ENCODE data around the gene ZNF611.
"Not testable (repeated sequence)": the region's sequence is repeated elsewhere in the genome, so short reads cannot be mapped to it uniquely, and the experiment has no call there.

Gene ZNF611

DNA sequence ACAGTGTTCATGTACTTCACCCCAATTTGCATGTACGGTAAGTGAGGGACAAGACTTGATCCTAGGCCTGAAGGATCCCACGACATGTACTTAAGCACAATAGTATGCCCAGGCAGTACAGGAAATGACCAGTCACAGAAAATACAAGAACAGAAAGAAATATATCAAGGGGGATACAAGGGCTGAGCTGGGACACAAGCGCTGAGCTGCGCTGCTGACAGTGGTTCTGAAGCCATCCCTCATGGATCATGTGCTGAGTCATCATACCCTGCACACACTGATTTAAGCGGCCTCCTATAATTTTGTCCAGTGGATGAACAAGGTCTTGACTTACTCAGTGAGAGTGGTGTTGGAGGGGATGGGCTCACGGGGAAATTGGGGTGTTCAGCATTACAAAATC lies 59.6 kb downstream of the ZNF611 start:
- DNase-seq: not testable (repeated sequence)

DNA sequence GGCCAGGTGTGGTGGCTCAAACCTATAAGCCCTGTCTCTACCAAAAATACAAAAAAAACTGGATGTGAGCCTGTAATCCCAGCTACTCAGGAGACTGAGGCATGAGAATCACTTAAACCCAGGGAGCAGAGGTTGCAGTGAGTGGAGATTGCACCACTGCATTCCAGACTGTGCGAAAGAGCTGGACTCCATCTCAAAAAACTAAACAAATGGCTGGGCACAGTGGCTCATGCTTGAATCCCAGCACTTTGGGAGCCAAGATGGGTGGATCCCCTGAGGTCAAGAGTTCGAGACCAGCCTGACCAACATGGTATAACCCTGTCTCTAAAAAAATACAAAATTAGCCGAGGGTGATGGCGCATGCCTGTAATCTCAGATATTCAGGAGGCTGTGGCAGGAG lies 61.8 kb downstream of the ZNF611 start:
- DNase-seq: no peak

DNA sequence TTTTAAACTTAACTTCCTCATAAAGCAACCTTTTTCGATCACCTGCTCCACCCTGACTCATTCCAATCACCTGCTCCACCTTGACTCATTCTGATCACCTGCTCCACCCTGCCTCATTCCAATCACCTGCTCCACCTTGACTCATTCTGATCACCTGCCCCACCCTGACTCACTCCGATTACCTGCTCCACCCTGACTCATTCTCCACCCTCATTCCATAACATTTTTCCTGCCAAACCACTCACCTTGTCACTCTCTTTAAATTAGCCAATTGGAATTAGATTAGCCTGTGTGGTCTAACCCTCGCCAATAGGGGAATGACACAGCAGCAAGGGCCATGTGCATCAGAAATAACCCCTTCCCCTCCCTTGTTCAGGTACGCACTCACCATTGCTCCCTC lies 64.8 kb downstream of the ZNF611 start:
- DNase-seq: no peak

DNA sequence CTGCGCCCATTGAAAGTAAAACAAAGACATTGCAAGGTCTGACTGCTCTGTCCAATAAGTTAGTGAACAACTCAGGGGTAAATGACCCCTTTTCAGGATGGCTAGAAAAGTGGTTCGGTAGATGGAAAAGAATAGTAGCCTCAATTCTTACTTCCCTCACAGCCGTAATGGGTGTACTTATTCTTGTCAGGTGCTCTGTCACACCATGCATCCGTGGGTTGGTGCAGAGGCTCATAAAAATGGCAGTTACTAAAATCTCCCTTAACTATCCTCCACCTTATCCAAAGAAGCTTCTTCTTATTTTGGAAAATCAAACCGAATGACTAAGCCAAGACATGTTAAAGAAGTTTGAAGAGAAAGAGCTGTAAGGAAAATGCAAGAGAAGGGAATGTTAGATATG lies 65.3 kb downstream of the ZNF611 start:
- DNase-seq: no peak

DNA sequence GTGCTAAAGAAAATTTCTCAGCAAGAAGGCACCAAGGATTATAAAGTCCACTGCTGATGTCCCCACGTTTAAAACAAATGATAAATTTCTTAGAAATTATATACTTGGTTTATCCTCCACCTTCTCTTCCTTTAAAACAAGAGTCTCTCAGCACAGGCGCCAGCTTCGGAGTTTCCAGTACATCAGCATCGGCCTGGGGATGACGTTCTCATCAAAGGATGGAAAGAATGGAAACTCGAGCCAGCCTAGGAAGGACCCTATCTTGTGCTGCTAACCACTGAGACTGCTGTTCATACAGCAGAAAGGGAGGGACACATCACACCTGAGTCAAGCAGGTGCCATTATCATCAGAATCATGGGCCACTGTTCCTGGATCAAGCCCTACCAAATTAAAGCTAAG lies 66.9 kb downstream of the ZNF611 start:
- no peak for DNase-seq

DNA sequence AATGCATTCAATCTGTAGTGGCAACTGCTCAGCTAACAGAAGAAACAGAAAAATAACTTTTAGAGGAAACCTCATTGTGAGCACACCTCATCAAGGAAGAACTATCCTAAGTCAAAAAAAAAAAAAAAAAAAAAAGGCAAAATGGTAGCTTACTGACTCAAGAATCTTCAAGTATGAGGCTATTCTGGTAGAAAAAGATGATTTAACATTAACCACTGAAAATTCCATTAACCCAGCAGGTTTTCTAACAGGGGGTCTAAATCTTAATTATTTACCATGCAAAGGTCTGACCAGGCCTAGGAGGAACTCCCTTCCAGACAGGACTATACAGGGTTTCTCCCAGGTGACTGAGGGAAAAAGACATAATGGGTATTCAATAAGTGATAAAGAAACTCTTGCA lies 68.3 kb downstream of the ZNF611 start:
- DNase-seq: no peak

DNA sequence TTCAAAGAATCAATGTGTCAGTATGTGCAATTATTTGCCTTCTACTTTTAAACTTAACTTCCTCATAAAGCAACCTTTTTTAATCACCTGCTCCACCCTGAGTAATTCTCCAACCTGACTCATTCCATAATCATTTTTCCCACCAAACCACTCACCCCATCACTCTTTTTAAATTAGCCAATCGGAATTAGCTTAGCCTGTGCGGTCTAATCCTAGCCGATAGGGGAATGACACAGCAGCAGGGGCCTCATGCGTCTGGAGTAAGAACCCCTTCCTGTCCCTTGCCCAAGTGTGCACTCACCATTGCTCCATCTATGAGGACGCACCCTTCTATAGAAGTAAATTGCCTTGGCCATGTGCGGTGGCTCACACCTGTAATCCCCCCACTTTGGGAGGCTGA lies 69.3 kb downstream of the ZNF611 start:
- no peak for DNase-seq

DNA sequence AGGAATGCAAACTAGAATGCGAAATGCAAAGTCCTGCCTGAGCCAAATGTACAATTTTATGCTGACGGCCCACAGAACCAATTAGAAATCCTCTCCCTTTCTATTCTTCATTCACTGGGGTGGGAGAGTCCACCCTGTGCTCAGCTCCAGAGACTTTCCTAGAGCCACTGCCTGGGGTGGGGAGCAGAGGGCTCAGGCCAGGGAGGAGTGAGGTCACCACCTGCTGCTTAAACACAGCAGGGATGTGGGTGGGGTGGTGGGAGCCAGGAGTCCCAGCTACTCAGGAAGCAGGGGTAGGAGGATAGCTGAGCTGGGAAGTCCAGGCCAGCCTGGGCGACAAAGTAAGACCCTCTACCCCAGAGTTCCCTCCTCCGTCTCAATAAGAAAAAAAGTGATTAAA lies 69.8 kb downstream of the ZNF611 start:
- no peak for DNase-seq

DNA sequence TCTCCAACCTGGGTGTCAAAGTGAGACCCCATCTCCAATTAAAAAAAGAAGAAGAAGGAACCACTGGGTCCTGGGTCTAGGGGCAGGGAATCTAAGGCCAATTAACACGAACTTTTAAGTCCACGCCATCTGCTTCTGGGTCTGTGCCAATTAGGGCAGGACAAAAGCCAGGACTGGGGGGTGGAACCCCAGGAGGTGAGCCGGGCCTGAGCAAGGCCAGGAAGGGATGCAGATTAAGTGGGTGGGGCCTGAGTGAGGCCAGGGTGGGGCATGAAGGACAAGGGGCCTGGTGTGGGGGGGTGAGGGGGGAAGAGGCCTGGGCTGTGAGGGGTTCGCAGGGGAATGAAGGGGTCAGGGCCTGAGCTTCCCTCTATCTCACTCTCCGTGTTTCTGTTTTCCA lies 70.4 kb downstream of the ZNF611 start:
- DNase-seq: no peak

DNA sequence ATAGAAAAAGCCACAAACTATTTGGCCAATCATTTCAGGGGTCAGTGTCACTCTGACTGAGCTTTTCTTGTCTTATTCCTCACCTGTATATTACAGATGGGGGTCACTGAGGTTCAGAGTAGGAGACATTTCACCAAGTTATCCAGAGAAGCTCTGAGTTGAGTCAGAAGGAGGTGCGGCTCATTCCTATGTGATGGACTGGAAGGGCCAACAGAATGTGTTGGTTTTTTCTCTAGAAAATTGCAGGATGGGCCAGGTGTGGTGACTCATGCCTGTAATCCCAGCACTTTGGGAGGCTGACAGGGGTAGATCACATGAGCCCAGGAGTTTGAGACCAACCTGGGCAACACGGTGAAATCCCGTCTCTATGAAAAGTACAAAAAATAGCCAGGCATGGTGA lies 72.2 kb downstream of the ZNF611 start:
- no peak for DNase-seq

DNA sequence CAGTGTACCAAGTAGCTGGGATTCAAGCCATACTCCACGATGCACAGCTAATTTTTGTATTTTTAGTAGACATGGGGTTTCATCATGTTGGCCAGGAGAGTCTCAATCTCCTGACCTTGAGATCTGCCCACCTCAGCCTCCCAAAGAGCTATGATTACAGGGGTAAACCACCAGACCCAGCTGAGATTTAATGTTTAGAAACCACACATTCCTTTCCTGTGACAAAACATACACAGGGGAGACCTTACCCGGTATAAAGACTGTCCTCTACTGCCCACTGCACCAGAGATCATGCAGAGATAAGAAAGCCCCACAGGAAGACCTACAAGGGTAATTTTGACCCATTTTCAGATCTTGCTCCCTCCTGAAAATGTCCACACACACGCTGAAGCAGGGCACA lies 73.9 kb downstream of the ZNF611 start:
- DNase-seq: no peak

DNA sequence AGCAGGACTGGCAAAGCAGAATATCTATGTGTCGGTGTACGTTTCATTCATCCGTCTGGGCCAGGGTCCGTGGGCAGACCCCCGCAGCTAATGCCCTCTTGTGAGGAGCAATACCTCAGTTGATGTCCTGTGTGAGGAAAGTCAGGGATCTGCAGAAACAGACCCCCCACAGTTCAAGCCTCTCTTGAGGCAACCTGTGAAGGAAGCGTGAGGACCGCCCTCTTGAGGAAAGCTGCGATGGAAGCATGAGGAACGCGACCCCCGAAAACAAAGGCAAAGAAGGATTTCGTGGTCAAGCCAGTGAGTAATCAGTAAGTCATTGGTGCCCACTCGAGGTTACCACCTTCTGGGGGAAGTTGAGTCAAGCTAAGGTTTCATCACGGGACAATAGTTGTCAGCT lies 75.8 kb downstream of the ZNF611 start:
- no peak for DNase-seq

DNA sequence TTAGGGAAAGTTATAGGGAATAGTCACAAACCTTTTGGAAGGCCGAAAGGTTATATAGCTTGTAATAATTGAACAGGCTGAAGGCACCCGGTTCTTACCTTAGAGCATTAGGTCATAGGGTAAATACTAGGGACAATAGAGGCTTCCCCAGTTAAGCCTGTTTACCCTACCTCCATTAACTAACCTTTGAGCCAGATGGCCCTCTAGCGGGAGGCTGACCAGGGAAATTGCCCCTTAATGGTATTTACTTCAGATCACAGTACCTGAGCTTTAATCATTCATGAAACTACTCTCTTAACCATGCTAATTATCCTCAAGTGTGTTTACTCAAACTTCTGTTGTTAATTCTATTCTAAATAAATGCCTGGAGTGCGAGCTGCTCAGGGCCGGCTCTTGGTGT lies 76.2 kb downstream of the ZNF611 start:
- DNase-seq: no peak

DNA sequence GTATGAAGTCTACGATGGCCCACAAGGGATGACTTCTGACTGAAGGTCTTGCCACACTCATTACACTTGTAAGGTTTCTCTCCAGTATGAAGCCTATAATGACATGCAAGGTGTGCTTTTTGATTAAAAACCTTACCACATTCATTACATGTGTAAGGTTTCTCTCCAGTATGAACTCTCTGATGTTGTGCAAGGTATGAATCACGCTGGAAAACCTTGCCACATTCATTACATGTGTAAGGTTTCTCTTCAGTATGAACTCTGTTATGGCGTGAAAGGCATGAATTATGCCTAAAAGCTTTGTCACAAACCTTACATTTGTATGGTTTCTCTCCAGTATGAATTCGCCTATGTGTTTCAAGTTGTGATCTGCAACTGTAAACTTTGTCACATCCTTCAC lies 81.7 kb downstream of the ZNF611 start:
- DNase-seq: no peak

Data from stimulated activated naive CD4-positive, alpha-beta T cell (primary cell).